K562 (cell line): ENCODE data around the gene PPARG. TPM values are rescaled to one million over a fixed set of nuclear protein-coding genes. Genes with fewer than 3 reads are reported as not detected.

Experiments
- ATF3 ChIP-seq, 2 experiments: fragments of 450-650 bp in 1 of 2; sonication (generic) in 1 of 2; formaldehyde crosslinking in 1 of 2; IDR thresholded peaks in 1 of 2; conservative IDR thresholded peaks in 1 of 2; 2 replicates each; pipeline versions ENCODE4 v1.6.1 to v1.8.1; 2016 to 2023; ENCODE audit warnings: mild to moderate bottlenecking in 2 of 2, moderate library complexity in 2 of 2, inconsistent platforms in 1 of 2, missing genetic modification reagents in 1 of 2
- ATF7 ChIP-seq: fragments of 450-650 bp; IDR thresholded peaks from 2 replicates; pipeline ENCODE4 v1.7.1; 2014; ENCODE audit warnings: mild to moderate bottlenecking, moderate library complexity
- BACH1 ChIP-seq: fragments of 200-800 bp; sonication (Bioruptor generic); IDR thresholded peaks from 2 replicates; pipeline ENCODE4 v1.6.1; 2016; ENCODE audit warnings: missing genetic modification characterization, missing compliant biosample characterization
- CEBPB ChIP-seq: fragments of 450-650 bp; IDR thresholded peaks from 2 replicates; pipeline ENCODE4 v1.6.1; 2016; ENCODE audit warnings: missing genetic modification characterization, missing compliant biosample characterization
- CGGBP1 ChIP-seq: fragments of 250-450 bp; sonication (Bioruptor Pico); IDR thresholded peaks from 2 replicates; pipeline ENCODE4 v1.9.0; 2021; ENCODE audit warnings: mild to moderate bottlenecking
- CREB5 ChIP-seq: fragments of 250-450 bp; sonication (Bioruptor Pico); IDR thresholded peaks from 2 replicates; pipeline ENCODE4 v1.5.0; 2020; ENCODE audit warnings: mild to moderate bottlenecking
- DDX20 ChIP-seq: fragments of 450-650 bp; IDR thresholded peaks from 2 replicates; pipeline ENCODE4 v1.6.1; 2016; ENCODE audit warnings: missing genetic modification characterization, low read depth, mild to moderate bottlenecking, missing compliant biosample characterization, moderate library complexity
- EP300 ChIP-seq: IDR thresholded peaks from 2 replicates; pipeline ENCODE4 v1.6.1; 2012; ENCODE audit warnings: low read length, improper control_type of control experiment
- HCFC1 ChIP-seq: IDR thresholded peaks from 2 replicates; pipeline ENCODE4 v1.6.1; 2012; ENCODE audit warnings: low read depth, low read length, improper control_type of control experiment
- HIVEP1 ChIP-seq: fragments of 250-450 bp; sonication (Bioruptor Pico); IDR thresholded peaks from 2 replicates; pipeline ENCODE4 v1.4.0; 2020; ENCODE audit warnings: mild to moderate bottlenecking
- ID3 ChIP-seq, 2 experiments: fragments of 250-450 bp in 1 of 2; fragments of 450-650 bp in 1 of 2; sonication (Bioruptor Pico) in 1 of 2; IDR thresholded peaks; 2 replicates each; pipeline versions ENCODE4 v1.6.1 to v1.8.0; 2016 to 2021; ENCODE audit warnings: mild to moderate bottlenecking in 2 of 2, moderate library complexity in 2 of 2, missing compliant biosample characterization in 1 of 2, missing genetic modification characterization in 1 of 2
- KHSRP ChIP-seq: fragments of 450-650 bp; IDR thresholded peaks from 2 replicates; pipeline ENCODE4 v1.6.1; 2017
- NCOA1 ChIP-seq: fragments of 450-650 bp; IDR thresholded peaks from 2 replicates; pipeline ENCODE4 v1.6.1; 2016; ENCODE audit warnings: low read depth
- NR2C1 ChIP-seq, 2 experiments: fragments of 450-650 bp; IDR thresholded peaks; 2 replicates each; pipeline ENCODE4 v1.6.1; 2017; ENCODE audit warnings: mild to moderate bottlenecking in 2 of 2, antibody characterized with exemption in 1 of 2, inconsistent platforms in 1 of 2, missing compliant biosample characterization in 1 of 2, missing genetic modification characterization in 1 of 2
- RNF2 ChIP-seq: sonication (generic); IDR thresholded peaks from 2 replicates; pipeline ENCODE4 v1.6.1; 2016
- SMAD1 ChIP-seq: fragments of 150-350 bp; IDR thresholded peaks from 2 replicates; pipeline ENCODE4 v1.6.1; 2014; ENCODE audit warnings: low read length, low read depth; ENCODE audit not compliant: partially characterized antibody
- SP1 ChIP-seq: sonication (generic); formaldehyde crosslinking; IDR thresholded peaks from 2 replicates; pipeline ENCODE4 v1.8.1; 2022; ENCODE audit warnings: mild to moderate bottlenecking, missing genetic modification reagents
- SRSF7 ChIP-seq: fragments of 200-400 bp; formaldehyde crosslinking; optimal IDR thresholded peaks from 2 replicates; pipeline ENCODE3; 2017; ENCODE audit warnings: mild to moderate bottlenecking, low read depth, low read length
- TSC22D4 ChIP-seq: fragments of 450-650 bp; IDR thresholded peaks from 2 replicates; pipeline ENCODE4 v1.6.1; 2016; ENCODE audit warnings: missing genetic modification characterization, missing biosample characterization, control low read depth
- ZC3H8 ChIP-seq: fragments of 450-650 bp; IDR thresholded peaks from 2 replicates; pipeline ENCODE4 v1.6.1; 2017
- ZNF133 ChIP-seq: fragments of 250-450 bp; sonication (Bioruptor Pico); IDR thresholded peaks from 2 replicates; pipeline ENCODE4 v1.4.0; 2020; ENCODE audit warnings: mild to moderate bottlenecking
- ZNF347 ChIP-seq: fragments of 450-650 bp; formaldehyde crosslinking; IDR thresholded peaks from 2 replicates; pipeline ENCODE4 v1.4.0; 2020; ENCODE audit warnings: low read depth, mild to moderate bottlenecking, moderate library complexity
- ZNF408 ChIP-seq: fragments of 250-450 bp; sonication (Bioruptor Pico); IDR thresholded peaks from 2 replicates; pipeline ENCODE4 v1.4.0; 2020; ENCODE audit warnings: low read depth, mild to moderate bottlenecking, moderate library complexity
- ZNF589 ChIP-seq: fragments of 200-800 bp; sonication (Bioruptor generic); IDR thresholded peaks from 2 replicates; pipeline ENCODE4 v1.6.1; 2016; ENCODE audit warnings: low read depth, missing genetic modification characterization, missing compliant biosample characterization
- ZNF780A ChIP-seq: fragments of 250-450 bp; sonication (Bioruptor Pico); IDR thresholded peaks from 2 replicates; pipeline ENCODE4 v1.5.0; 2021; ENCODE audit warnings: mild to moderate bottlenecking
- ZNF830 ChIP-seq: fragments of 250-450 bp; sonication (Bioruptor Pico); IDR thresholded peaks from 2 replicates; pipeline ENCODE4 v1.5.0; 2021; ENCODE audit warnings: mild to moderate bottlenecking
- polyA plus RNA-seq, 8 experiments: library from polyadenylated mRNA; depleted of rRNA in 4 of 8; stranded (reverse) in 5 of 8; unstranded in 3 of 8; fragments of >200 nt; fragmentation: Nextera tagmentation in 2 of 8; fragmentation: Illumina TruSeq in 1 of 8; extraction: Ambion mirVana in 2 of 8; extraction: Trizol in 1 of 8; gene quantifications; 2 replicates each; pipeline versions ENCODE4 v1.2.1 to v1.2.3, GENCODE V29; 2011 to 2014; ENCODE audit warnings: inconsistent platforms in 1 of 8, missing spikeins in 1 of 8
- total RNA-seq, 7 experiments: library from RNA; depleted of rRNA in 6 of 7; stranded (reverse); fragments of >200 nt in 6 of 7; fragmentation: Illumina TruSeq in 2 of 7; extraction: Trizol in 2 of 7; gene quantifications; 2 replicates each; pipeline versions ENCODE4 v1.2.1 to v1.2.3, GENCODE V29; 2011 to 2021; ENCODE audit warnings: low replicate concordance in 1 of 7
- TF ChIP-seq, protein P1 (sequence below): IDR thresholded peaks from 3 replicates; pipeline ENCODE4 v1.6.1; 2011; ENCODE audit warnings: borderline replicate concordance, mild to moderate bottlenecking; ENCODE audit not compliant: insufficient read length, insufficient read depth

The PPARG gene
- total and polyA plus RNA-seq, 9 of the 15 experiments (the other 6 are each of a cell fraction or from before 2014, with no cell fraction given) = not detected

GRCh38 chr3:12393894-12394293, 105.0 kb downstream of the PPARG start (continued):
- TF ChIP-seq ZNF780A = no peak
- TF ChIP-seq SP1 (CRISPR knock-in tag) = no peak
- TF ChIP-seq RNF2 = 0 out of 2 replicates have a peak, but pooled peaks have one; percentile 12
- no peak for TF ChIP-seq KHSRP
- 0 out of 2 replicates have a peak, but pooled peaks have one; percentile 53 for TF ChIP-seq BACH1
- TF ChIP-seq EP300 = peak; percentile 45; the same call in 1 of the 2 replicates
- TF ChIP-seq HCFC1 = no peak
- no peak for TF ChIP-seq NR2C1 (IDR thresholded peaks at IDR 0.05)
- TF ChIP-seq NR2C1 (tag; IDR thresholded peaks at IDR 0.05) = 0 out of 2 replicates have a peak, but pooled peaks have one; percentile 40
- TF ChIP-seq ZC3H8 = no peak
- TF ChIP-seq CEBPB (tag) = peak; percentile 82
- no peak for TF ChIP-seq CGGBP1
- TF ChIP-seq SMAD1 = no peak
- peak; percentile 76 for TF ChIP-seq ATF7
- no peak for TF ChIP-seq HIVEP1
- no peak for TF ChIP-seq ZNF133 (CRISPR knock-in tag)
- peak; percentile 89 for TF ChIP-seq ZNF589 (CRISPR knock-in tag)
- TF ChIP-seq ATF3 (IDR thresholded peaks at IDR 0.05) = peak; percentile 88
- no peak for TF ChIP-seq ATF3 (CRISPR knock-in tag; conservative IDR thresholded peaks at IDR 0.05)
- TF ChIP-seq NCOA1 = no peak
- TF ChIP-seq, protein P1, sequence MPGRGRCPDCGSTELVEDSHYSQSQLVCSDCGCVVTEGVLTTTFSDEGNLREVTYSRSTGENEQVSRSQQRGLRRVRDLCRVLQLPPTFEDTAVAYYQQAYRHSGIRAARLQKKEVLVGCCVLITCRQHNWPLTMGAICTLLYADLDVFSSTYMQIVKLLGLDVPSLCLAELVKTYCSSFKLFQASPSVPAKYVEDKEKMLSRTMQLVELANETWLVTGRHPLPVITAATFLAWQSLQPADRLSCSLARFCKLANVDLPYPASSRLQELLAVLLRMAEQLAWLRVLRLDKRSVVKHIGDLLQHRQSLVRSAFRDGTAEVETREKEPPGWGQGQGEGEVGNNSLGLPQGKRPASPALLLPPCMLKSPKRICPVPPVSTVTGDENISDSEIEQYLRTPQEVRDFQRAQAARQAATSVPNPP = no peak
- TF ChIP-seq ID3 (CRISPR knock-in tag; IDR thresholded peaks at IDR 0.05) = no peak
- no peak for TF ChIP-seq ID3 (tag; IDR thresholded peaks at IDR 0.05)
- no peak for TF ChIP-seq ZNF408 (CRISPR knock-in tag)
- TF ChIP-seq CREB5 (CRISPR knock-in tag) = no peak
- no peak for TF ChIP-seq SRSF7
- no peak for TF ChIP-seq TSC22D4 (tag)
- TF ChIP-seq ZNF347 (CRISPR knock-in tag) = no peak
- TF ChIP-seq DDX20 (tag) = no peak
- no peak for TF ChIP-seq ZNF830
